CD4-positive, alpha-beta T cell treated with Interferon alpha-2 for 1 hour (primary cell): ENCODE data around the gene C12orf57.

Experiments used
- DNase-seq, 2 donors: peaks; one replicate each; pipeline ENCODE4 v3.0.0-alpha.2; 2020 to 2022

Gene C12orf57

GRCh38 chr12:6965714-6966113 is 21.9 kb downstream of the C12orf57 start:
- no peak for DNase-seq

- DNase-seq: no peak
Measured at GRCh38 chr12:6966351-6966750, 22.5 kb downstream of the C12orf57 start.

- DNase-seq: no peak
Measured at GRCh38 chr12:6967651-6968100, 23.9 kb downstream of the C12orf57 start.

GRCh38 chr12:6968426-6968825 is 24.6 kb downstream of the C12orf57 start:
- no peak for DNase-seq

GRCh38 chr12:6970096-6970527 is 26.3 kb downstream of the C12orf57 start:
- DNase-seq: no peak

GRCh38 chr12:6974180-6974579 is 30.4 kb downstream of the C12orf57 start:
- DNase-seq: no peak

GRCh38 chr12:6975297-6976032 is 31.6 kb downstream of the C12orf57 start:
- DNase-seq: no peak

GRCh38 chr12:6977653-6978052 is 33.8 kb downstream of the C12orf57 start:
- no peak for DNase-seq

- no peak for DNase-seq
Measured at GRCh38 chr12:6978188-6978587, 34.4 kb downstream of the C12orf57 start.

- DNase-seq: no peak
Measured at GRCh38 chr12:6978611-6979011, 34.8 kb downstream of the C12orf57 start.

GRCh38 chr12:6979021-6979420 is 35.2 kb downstream of the C12orf57 start:
- DNase-seq: no peak

- no peak for DNase-seq
Measured at GRCh38 chr12:6979453-6979852, 35.6 kb downstream of the C12orf57 start.

GRCh38 chr12:6980075-6980474 is 36.3 kb downstream of the C12orf57 start:
- DNase-seq: no peak

- DNase-seq: no peak
Measured at GRCh38 chr12:6980740-6981139, 36.9 kb downstream of the C12orf57 start.

- no peak for DNase-seq
Measured at GRCh38 chr12:6981152-6982052, 37.6 kb downstream of the C12orf57 start.

- no peak for DNase-seq
Measured at GRCh38 chr12:6982532-6982931, 38.7 kb downstream of the C12orf57 start.

- DNase-seq: no peak
Measured at GRCh38 chr12:6987956-6988553, 44.2 kb downstream of the C12orf57 start.
